Esophagus muscularis mucosa (tissue), 4 donors: ENCODE measurements around the gene SPDYE6.

Experiments used
- CTCF ChIP-seq, 3 experiments: fragments of 200-600 bp in 2 of 3; fragments of 450-650 bp in 1 of 3; sonication (generic) in 2 of 3; IDR thresholded peaks; one replicate each; pipeline ENCODE4 v1.5.1; 2017 to 2019; ENCODE audit warnings: antibody characterized with exemption in 3 of 3, mild to moderate bottlenecking in 2 of 3, moderate library complexity in 1 of 3
- EP300 ChIP-seq: sonication (generic); formaldehyde crosslinking; IDR thresholded peaks from one replicate; pipeline ENCODE4 v1.6.1; 2017; ENCODE audit warnings: antibody characterized with exemption
- POLR2AphosphoS5 ChIP-seq, 2 donors: sonication (generic); formaldehyde crosslinking; IDR thresholded peaks; one replicate each; pipeline ENCODE4 v1.6.1; 2017; ENCODE audit warnings: antibody characterized with exemption in 2 of 2

- TF ChIP-seq POLR2AphosphoS5 (IDR thresholded peaks at IDR 0.05) (no peak), CTCF (IDR thresholded peaks at IDR 0.05) (peak in 2 of 3 experiments; percentile 45 to 63), EP300 (no peak)
These were observed 48.0 kb upstream of the SPDYE6 start for GRCh38 chr7:102404005-102404861.
